Islet of Langerhans (tissue), 1 donor: ENCODE results near the gene LMOD3.

ENCODE experiments used
- FAIRE-seq: peaks from one replicate; lab custom pipeline; 2011; peaks lifted over from hg19 to GRCh38; lab: Jason Lieb, UNC

The LMOD3 gene

GRCh38 chr3:69121950-69122349, 445 bp downstream of the LMOD3 start:
- FAIRE-seq = no peak

GRCh38 chr3:69121513-69121912, 882 bp downstream of the LMOD3 start:
- no peak for FAIRE-seq

DNA sequence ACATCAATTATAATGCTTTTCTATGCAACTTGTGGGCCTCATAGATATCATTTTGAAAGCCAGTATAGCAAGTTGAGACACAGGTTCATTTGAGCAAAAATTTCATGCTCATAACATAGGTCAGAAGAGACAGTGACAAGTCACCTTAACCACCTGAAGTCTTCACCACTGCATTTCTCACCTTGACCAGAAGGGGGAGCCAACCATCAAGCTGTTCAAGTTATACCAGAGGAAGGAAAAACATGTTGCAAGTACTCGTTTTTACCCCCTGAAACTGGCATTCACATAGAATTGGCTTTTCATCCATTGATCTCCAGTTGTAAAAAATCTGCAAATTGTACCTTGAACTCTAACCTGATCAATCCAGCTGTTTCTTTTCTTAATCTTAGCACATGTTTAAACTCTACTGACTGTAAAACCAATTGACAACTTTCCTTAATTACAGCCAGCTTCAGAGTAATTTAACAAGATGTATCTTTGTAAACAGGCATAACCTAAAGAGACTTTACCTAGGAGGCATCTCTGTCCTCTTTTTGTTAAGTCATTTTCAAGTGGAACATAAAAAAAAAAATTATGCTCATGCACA, 1.4 kb downstream of the LMOD3 start:
- FAIRE-seq = peak; percentile 96

DNA sequence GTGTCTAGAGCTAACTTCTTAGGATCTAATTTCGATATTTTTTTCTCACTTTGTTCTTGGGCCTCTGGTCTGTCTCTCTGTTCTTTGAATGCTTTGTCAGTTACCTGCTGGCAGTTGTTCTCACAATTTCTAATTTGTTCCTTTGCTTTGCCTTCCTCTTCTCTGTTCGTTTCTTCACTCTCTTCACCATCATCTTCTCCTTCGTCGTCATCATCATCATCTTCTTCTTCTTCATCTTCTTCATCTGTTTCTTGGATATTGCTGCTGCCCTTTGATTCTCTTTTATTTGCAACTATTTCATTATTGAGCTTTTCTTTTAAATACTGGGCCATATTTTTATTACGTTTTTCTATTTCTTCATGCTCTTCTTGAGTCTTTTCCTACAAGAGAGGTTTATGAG, 2.7 kb downstream of the LMOD3 start:
- FAIRE-seq = no peak

GRCh38 chr3:69119138-69119537, 3.3 kb downstream of the LMOD3 start:
- no peak for FAIRE-seq

DNA sequence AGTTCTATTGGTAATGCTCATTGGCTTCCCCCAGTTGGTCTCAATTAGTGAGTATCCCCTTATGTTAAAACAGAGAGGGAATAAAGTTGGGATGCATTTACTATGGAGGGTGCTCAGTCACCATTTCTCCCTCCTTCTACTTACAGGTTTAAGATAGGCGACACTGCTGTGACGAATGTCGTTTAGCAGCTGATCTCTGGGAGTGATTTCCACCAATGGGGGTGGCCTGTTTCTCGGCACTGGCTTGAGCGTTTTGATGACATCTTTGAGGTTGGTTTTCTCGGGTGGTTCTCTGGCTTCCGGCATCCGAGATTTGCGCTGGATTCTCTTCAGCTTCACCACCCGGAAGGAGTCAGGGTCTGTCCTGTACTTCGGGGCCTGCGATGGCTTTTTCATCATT, 3.8 kb downstream of the LMOD3 start:
- no peak for FAIRE-seq

GRCh38 chr3:69116897-69117296, 5.5 kb downstream of the LMOD3 start:
- FAIRE-seq = no peak

- FAIRE-seq = no peak
Measured at GRCh38 chr3:69116162-69116561, 6.2 kb downstream of the LMOD3 start.

DNA sequence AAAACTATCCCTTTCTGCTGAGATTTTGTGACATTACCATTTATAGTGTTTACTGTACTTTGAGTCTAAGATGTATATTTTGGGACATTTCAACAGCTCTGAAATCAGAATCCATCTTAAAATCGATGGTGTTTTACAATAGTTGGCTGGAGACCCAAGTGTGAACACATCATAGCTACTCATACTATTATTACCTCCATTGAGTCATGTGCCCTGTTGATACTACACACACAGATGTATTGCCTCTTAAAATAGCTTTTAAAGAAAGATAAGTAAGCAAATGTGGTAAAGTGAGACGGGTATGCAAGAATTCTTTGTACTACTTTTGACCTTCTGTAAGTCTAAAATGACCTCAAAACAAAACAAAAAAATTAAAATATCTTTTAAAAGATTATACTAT, 6.7 kb downstream of the LMOD3 start:
- FAIRE-seq = no peak

- FAIRE-seq = no peak
Measured at GRCh38 chr3:69113536-69113935, 8.9 kb downstream of the LMOD3 start.

DNA sequence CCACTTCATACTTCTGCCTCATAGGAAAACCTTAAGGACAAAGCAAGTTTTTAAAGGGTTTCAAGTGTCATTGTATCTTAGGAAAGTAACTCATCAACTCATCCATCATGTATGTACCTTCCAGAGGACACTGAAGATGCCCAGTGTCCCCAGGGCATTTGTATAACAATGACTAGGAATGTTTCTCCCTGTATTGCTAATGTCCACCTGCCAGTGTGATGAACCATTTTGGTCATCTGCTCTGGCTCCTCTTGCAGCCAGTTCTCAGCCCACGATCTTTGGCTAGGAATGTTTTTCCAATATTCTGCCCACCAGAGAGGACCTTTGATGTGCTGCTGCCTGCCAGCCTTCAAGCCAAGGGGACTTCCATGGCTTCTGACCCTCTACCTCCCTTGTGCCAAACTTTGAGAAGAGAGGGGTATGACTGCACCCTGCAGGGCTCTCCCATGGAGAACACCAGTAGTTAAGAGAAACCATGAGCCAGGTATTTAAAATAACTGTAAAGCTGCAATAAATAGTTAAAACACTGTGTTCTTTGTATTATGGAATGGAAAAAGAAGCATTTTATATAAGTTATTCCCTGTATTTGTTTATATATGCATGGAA, 11.4 kb downstream of the LMOD3 start:
- FAIRE-seq = no peak

DNA sequence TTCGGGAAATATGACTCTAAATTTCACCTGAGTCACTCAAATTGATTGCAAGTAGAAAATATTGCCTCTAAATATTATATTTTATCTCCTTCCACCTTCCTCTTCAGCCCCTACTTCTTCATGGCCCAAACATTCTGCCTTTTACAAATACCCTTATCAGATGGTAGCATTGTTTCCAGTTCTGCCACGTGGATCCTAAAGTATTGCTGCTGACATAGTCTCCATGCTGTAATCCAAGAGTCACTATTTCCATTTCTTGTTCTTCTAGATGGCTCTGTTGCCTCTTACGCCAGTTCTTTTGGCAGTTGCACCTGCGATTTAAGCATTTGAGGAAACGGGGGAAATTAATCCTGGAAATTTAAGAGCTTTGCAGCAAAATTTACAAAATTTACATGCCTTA, 13.6 kb downstream of the LMOD3 start:
- no peak for FAIRE-seq

DNA sequence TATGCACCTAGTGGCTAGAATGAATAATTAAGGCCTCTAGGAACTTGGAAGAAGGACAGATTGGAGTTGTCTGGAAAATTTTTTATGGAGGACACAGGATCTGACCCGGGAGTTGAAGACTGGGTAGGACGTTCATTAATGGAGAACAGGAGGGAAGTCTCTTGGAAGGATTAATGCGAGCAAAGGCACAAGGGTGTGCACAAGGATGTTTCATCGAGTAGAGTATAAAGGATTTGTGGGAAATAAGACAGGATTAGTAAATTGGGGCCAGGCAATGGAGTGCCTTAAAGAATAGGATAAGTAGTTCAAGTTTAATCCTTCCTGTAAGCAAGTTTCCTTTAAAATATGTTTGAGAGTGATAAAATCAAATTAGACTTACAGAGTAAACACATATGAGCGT, 14.6 kb downstream of the LMOD3 start:
- FAIRE-seq = no peak

- no peak for FAIRE-seq
Measured at GRCh38 chr3:69105320-69105719, 17.1 kb downstream of the LMOD3 start.

DNA sequence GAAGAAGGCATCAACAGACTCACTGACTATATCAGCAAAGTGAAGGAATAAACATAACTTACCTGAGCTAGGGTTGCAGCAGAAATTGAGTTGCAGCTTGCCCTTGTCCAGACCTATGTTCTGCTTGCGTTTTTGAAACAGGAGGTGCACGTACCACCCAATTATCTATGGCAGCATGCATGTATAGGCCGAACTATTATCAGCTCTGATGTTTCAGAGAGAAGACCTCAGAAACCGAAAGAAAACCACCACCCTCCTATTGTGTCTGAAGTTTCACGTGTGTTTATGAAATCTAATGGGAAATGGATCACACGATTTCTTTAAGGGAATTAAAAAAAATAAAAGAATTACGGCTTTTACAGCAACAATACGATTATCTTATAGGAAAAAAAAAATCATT, 17.8 kb downstream of the LMOD3 start:
- no peak for FAIRE-seq

DNA sequence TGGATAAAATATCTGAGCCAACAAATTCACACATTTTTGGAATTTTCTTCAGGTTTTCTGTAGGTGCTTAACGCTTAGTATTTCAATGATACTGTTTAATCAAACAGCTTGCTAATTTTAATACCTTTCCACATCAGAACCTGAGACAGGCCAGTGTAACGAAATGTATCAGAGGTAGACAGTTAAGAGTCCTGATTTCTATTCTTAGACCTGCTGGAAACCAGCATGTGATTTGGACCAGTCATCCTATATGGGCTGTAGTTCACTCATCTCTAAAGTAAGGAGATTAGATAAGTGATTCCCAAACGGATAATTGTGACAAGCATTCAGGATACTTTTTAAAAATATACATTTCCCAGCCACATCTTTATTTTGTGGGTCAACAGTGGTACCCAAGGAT, 19.3 kb downstream of the LMOD3 start:
- FAIRE-seq = no peak

- FAIRE-seq = no peak
Measured at GRCh38 chr3:69102384-69102783, 20.0 kb downstream of the LMOD3 start.

DNA sequence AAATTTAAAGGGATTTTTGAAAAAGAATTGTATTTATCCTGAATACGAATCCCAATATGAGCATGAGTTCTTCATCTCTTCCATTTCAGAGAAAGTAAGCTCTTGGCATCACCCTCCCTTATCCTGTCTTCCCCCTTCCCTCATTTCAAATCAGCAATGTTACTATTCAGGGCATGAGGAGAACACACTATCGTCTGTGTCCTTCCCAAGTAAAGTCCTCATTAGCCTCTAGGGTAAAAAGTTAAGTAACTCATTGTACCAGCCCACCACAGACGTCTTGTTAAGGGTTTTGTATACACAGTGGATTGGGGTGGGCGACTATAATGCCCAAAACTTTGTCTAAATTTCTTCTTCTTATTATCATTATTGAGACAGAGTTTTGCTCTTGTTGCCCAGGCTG, 22.8 kb downstream of the LMOD3 start:
- no peak for FAIRE-seq

GRCh38 chr3:69097407-69098086, 24.8 kb downstream of the LMOD3 start:
- FAIRE-seq = no peak

DNA sequence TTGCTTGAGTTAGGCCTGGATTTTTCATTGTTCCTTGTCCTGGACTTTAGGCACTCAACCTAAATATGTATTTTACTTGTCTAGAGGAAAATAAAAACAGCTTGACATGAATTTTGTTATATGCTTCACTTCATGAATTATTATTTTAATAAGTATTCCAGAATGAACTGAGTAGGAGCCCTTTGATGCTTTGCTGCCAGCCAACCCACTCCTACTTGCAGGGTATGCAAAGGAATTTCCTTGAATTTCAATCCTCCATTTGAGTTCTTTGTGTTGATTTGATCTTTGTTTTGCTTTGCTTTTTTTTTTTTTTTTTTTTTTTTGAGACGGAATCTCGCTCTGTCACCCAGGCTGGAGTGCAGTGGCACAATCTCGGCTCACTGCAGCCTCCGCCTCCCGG, 26.1 kb downstream of the LMOD3 start:
- no peak for FAIRE-seq

DNA sequence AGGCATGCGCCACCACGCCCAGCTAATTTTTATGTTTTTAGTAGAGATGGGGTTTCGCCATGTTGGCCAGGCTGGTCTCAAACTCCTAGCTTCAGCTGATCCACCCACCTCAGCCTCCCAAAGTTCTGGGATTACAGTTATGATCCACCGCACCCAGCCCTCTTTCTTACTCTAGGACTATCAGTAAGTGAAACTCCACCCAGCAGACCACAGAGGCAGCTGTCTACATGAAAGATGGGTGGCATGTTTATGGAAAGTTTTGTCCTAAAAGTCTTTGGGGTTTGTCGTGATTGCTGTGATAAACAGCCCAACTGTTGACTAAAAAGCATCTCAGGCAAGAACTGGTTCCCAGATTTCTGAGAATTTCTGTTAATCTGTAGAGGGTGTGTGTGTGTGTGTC, 26.8 kb downstream of the LMOD3 start:
- FAIRE-seq = no peak

- no peak for FAIRE-seq
Measured at GRCh38 chr3:69094467-69095205, 27.8 kb downstream of the LMOD3 start.

GRCh38 chr3:69092030-69092516, 30.3 kb downstream of the LMOD3 start:
- FAIRE-seq = no peak
